CD4-positive, alpha-beta T cell (primary cell): ENCODE measurements around the gene EXOC3. TPM values are rescaled to one million over a fixed set of nuclear protein-coding genes. Genes with fewer than 3 reads are reported as not detected.
A peak's percentile ranks its signal among the peaks of the same experiment; 100 is the strongest.
"Not testable (repeated sequence)": the region's sequence is repeated elsewhere in the genome, so short reads cannot be mapped to it uniquely, and the experiment has no call there.

Source experiments
- ATAC-seq: fragments of 200-7000 bp; cut with Tn5 transposase; one replicate; pipeline ENCODE4 v1.10.0; 2022; ENCODE audit warnings: mild to moderate bottlenecking; ENCODE audit not compliant: poor library complexity
- CTCF ChIA-PET: fragments of 350-600 bp; sonication (Branson Sonifier 250); formaldehyde crosslinking; loops from one replicate; lab custom pipeline; 2021; ENCODE audit warnings: antibody characterized with exemption, inconsistent platforms; lab: Charles Lee
- POLR2A ChIA-PET: fragments of 350-600 bp; sonication (Branson Sonifier 250); formaldehyde crosslinking; loops from one replicate; lab custom pipeline; 2021; ENCODE audit warnings: antibody characterized with exemption, inconsistent platforms; lab: Charles Lee
- DNase-seq, 14 experiments: peaks; one replicate each; pipeline ENCODE4 v3.0.0-alpha.2; 2013 to 2020; ENCODE audit warnings: mixed read lengths in 2 of 14
- H3K27ac ChIP-seq, 2 donors: one replicate each; pipeline versions ENCODE4 v1.5.1 to v1.7.0; 2013; ENCODE audit warnings: low read length in 2 of 2, low read depth in 1 of 2, mild to moderate bottlenecking in 1 of 2
- H3K27me3 ChIP-seq, 2 experiments: 1 replicate in 1 of 2; 2 replicates in 1 of 2; pipeline versions ENCODE4 v1.6.1 to v1.7.0; 2013; ENCODE audit warnings: low read length in 2 of 2, control low read depth in 1 of 2, mild to moderate bottlenecking in 1 of 2, moderate library complexity in 1 of 2; ENCODE audit not compliant: insufficient read depth in 2 of 2, control insufficient read depth in 1 of 2
- H3K36me3 ChIP-seq: one replicate; pipeline ENCODE4 v1.6.1; 2013; ENCODE audit warnings: low read length, control low read depth; ENCODE audit not compliant: insufficient read depth
- H3K4me1 ChIP-seq: one replicate; pipeline ENCODE4 v1.6.1; 2013; ENCODE audit warnings: low read length, control low read depth; ENCODE audit not compliant: insufficient read depth
- H3K4me3 ChIP-seq: one replicate; pipeline ENCODE4 v1.5.1; 2013; ENCODE audit warnings: mild to moderate bottlenecking, low read length, moderate library complexity
- H3K9me3 ChIP-seq, 2 experiments: 1 replicate in 1 of 2; 2 replicates in 1 of 2; pipeline versions ENCODE4 v1.6.1 to v1.7.0; 2013; ENCODE audit warnings: low read length in 2 of 2, mild to moderate bottlenecking in 2 of 2, control low read depth in 1 of 2, moderate library complexity in 1 of 2; ENCODE audit not compliant: control insufficient read depth in 1 of 2, insufficient read depth in 1 of 2
- H3K27ac Mint-ChIP-seq: one replicate; pipeline ENCODE4 v1.8.0; 2020; ENCODE audit warnings: mixed read lengths
- H3K27me3 Mint-ChIP-seq: one replicate; pipeline ENCODE4 v1.8.0; 2021; ENCODE audit warnings: mixed read lengths
- H3K36me3 Mint-ChIP-seq: one replicate; pipeline ENCODE4 v1.8.0; 2021; ENCODE audit warnings: low read depth, mixed read lengths
- H3K4me1 Mint-ChIP-seq: one replicate; pipeline ENCODE4 v1.8.0; 2021; ENCODE audit warnings: low read depth, mixed read lengths
- H3K4me3 Mint-ChIP-seq: one replicate; pipeline ENCODE4 v1.8.0; 2020; ENCODE audit warnings: mild to moderate bottlenecking, mixed read lengths
- H3K9me3 Mint-ChIP-seq: one replicate; pipeline ENCODE4 v1.8.0; 2020; ENCODE audit warnings: mixed read lengths
- intact Hi-C, 2 experiments: fragments of 100-400 bp; cut with DNase I in 1 of 2; cut with micrococcal nuclease in 1 of 2; formaldehyde crosslinking; loops; one replicate each; pipeline versions ENCODE4 v1.15.1 to v1.9.0; 2023 to 2025; cut with DNase I, micrococcal nuclease
- total RNA-seq, 174 experiments: library from RNA in 2 of 174; stranded (reverse) in 2 of 174; gene quantifications; one replicate each; pipeline ENCODE4 v1.2.3 and lab custom pipeline; 2021 to 2026
- TF ChIP-seq, protein P1 (sequence below): fragments of 200-600 bp; IDR thresholded peaks from one replicate; pipeline ENCODE4 v1.8.0; 2022; ENCODE audit warnings: antibody characterized with exemption, mild to moderate bottlenecking

Gene EXOC3
- total RNA-seq, 2 experiments from 2014 or later = 82.4 to 84.1 TPM

GRCh38 chr5:401146-402034 lies 41.6 kb upstream of the EXOC3 start:
- TF ChIP-seq, protein P1, sequence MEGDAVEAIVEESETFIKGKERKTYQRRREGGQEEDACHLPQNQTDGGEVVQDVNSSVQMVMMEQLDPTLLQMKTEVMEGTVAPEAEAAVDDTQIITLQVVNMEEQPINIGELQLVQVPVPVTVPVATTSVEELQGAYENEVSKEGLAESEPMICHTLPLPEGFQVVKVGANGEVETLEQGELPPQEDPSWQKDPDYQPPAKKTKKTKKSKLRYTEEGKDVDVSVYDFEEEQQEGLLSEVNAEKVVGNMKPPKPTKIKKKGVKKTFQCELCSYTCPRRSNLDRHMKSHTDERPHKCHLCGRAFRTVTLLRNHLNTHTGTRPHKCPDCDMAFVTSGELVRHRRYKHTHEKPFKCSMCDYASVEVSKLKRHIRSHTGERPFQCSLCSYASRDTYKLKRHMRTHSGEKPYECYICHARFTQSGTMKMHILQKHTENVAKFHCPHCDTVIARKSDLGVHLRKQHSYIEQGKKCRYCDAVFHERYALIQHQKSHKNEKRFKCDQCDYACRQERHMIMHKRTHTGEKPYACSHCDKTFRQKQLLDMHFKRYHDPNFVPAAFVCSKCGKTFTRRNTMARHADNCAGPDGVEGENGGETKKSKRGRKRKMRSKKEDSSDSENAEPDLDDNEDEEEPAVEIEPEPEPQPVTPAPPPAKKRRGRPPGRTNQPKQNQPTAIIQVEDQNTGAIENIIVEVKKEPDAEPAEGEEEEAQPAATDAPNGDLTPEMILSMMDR = no peak
- H3K27ac Mint-ChIP-seq = no peak overlapping the region
- Histone ChIP-seq H3K9me3 (peaks cover 0 to 10% of the 10 kb centered on the region in 2 experiments), H3K4me1 (peaks cover 8% of the 10 kb centered on the region), H3K4me3 (no peak overlapping the region), H3K27ac (no peak overlapping the region), H3K27me3 (peaks cover 22 to 25% of the 10 kb centered on the region in 2 experiments), H3K36me3 (no peaks in the 10 kb centered on the region)
- H3K36me3 Mint-ChIP-seq = no peaks in the 10 kb centered on the region
- no peak overlapping the region for H3K4me3 Mint-ChIP-seq
- ChIA-PET POLR2A (no interaction called here), CTCF (no interaction called here)
- peaks cover 39% of the 10 kb centered on the region for H3K27me3 Mint-ChIP-seq
- intact Hi-C loops = no loop called here
- no peaks in the 10 kb centered on the region for H3K9me3 Mint-ChIP-seq
- no peak for ATAC-seq
- no peak for DNase-seq
- no peaks in the 10 kb centered on the region for H3K4me1 Mint-ChIP-seq

DNA sequence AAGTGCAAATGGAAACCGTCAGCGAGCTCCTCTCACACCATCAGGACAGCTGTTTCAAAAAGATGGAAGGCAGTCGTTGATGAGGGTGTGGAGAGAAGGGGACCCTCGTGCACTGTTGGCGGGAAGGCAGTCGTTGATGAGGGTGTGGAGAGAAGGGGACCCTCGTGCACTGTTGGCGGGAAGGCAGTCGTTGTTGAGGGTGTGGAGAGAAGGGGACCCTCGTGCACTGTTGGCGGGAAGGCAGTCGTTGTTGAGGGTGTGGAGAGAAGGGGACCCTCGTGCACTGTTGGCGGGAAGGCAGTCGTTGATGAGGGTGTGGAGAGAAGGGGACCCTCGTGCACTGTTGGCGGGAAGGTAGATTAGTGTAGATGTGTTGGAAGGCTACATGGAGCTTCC lies 40.8 kb upstream of the EXOC3 start:
- H3K9me3 Mint-ChIP-seq, CTCF ChIA-PET, H3K4me1 Mint-ChIP-seq, H3K36me3 ChIP-seq, H3K4me3 Mint-ChIP-seq, intact Hi-C loops, H3K27ac ChIP-seq, H3K27ac Mint-ChIP-seq, H3K4me1 ChIP-seq, ATAC-seq, H3K36me3 Mint-ChIP-seq, DNase-seq, H3K4me3 ChIP-seq, POLR2A ChIA-PET: not testable (repeated sequence)
- peaks cover 0 to 10% of the 10 kb centered on the region in 2 experiments for H3K9me3 ChIP-seq
- peaks cover 22 to 25% of the 10 kb centered on the region in 2 experiments for H3K27me3 ChIP-seq
- peaks cover 39% of the 10 kb centered on the region for H3K27me3 Mint-ChIP-seq

DNA sequence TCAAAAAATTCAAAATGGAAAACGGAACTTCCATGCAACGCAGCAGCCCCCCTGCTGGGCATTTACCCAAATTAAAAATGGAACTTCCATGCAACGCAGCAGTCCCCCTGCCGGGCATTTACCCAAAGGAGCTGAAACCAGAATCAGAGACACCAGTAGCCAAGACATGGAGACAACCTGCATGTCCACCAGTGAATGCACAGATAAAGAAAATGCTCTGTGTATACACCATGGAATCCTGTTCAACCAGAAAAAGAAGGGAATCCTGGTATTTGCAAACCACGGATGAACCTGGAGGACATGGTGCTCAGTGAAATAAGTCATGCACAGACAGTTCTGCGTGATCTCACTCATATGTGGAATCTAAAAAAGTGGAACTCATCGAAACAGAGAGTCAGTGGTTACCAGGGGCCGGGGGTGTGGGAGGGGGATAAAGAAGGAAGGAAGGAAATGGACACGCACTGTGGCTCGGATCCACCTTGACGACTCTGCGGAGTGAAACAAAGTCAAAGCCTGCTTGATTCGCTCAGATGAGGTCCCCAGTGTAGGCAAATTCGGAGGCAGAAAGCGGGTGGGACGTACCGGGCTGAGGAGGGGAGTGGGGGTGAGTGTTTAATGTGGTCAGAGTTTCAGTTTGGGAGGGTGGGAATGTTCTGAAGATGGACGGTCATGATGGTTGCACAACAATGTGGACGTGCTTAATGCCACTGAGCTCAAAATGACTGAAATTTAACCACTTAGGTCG lies 40.2 kb upstream of the EXOC3 start:
- TF ChIP-seq, protein P1 = no peak
- POLR2A ChIA-PET = no interaction called here
- no peaks in the 10 kb centered on the region for H3K36me3 Mint-ChIP-seq
- H3K27me3 Mint-ChIP-seq = peaks cover 39% of the 10 kb centered on the region
- H3K4me1 ChIP-seq = peaks cover 8% of the 10 kb centered on the region
- CTCF ChIA-PET = no interaction called here
- no peak overlapping the region for H3K4me3 Mint-ChIP-seq
- no peaks in the 10 kb centered on the region for H3K9me3 Mint-ChIP-seq
- no peak overlapping the region for H3K27ac ChIP-seq
- DNase-seq (peak in 1 of 14 experiments; percentile 42), ATAC-seq (no peak)
- peaks cover 22 to 25% of the 10 kb centered on the region in 2 experiments for H3K27me3 ChIP-seq
- H3K4me3 ChIP-seq = no peak overlapping the region
- H3K27ac Mint-ChIP-seq = no peak overlapping the region
- intact Hi-C loops = no loop called here
- peaks cover 0 to 10% of the 10 kb centered on the region in 2 experiments for H3K9me3 ChIP-seq
- no peaks in the 10 kb centered on the region for H3K36me3 ChIP-seq
- no peaks in the 10 kb centered on the region for H3K4me1 Mint-ChIP-seq
